Measurements from ENCODE around the gene PPP1R1B. TPM values are rescaled to one million over a fixed set of nuclear protein-coding genes. Genes with fewer than 3 reads are reported as not detected.

PPP1R1B gene
- total and polyA plus RNA-seq, 7 donors: 0.10 to 1.6 (median 0.29) TPM; not detected in 1

GRCh38 chr17:39684369-39685192 lies 57.8 kb downstream of the PPP1R1B start:
- no peak overlapping the region for H3K27ac ChIP-seq
- ATAC-seq (no peak), DNase-seq (peak in 1 of 2 donors; percentile 20)
- H3K36me3 ChIP-seq (ENCODE audit: insufficient read depth in 1 of 2, low read depth in 1 of 2): peaks cover 2 to 22% of the 10 kb centered on the region in 2 donors
- no peaks in the 10 kb centered on the region for H3K9me3 ChIP-seq
- 92 to 96% (median 95%) methylated on average over 12 of the region's 12 CpGs for WGBS, 3 donors
- intact Hi-C loops (cut with DNase I): loop anchor here in 1 of 2 donors (5.0 kb wide), 1 partner anchor 43 kb away; no protein-coding TSS in a partner anchor
- H3K27me3 ChIP-seq (ENCODE audit: insufficient read depth in 3 of 3, low read length in 2 of 3): no peaks in the 10 kb centered on the region
- peaks cover 25% of the 10 kb centered on the region for H3K4me1 ChIP-seq
- no peak for TF ChIP-seq CTCF (IDR thresholded peaks at IDR 0.05)
- no peak overlapping the region for H3K4me3 ChIP-seq

Other genes starting within 250 kb of the PPP1R1B start
- 1 to 10 TPM; 8.0 to 8.7 (median 8.2) TPM for gene FBXL20, start 225.3 kb upstream of the PPP1R1B start, total RNA-seq
- gene FBXL20, start 225.3 kb upstream of the PPP1R1B start, polyA plus RNA-seq: 1 to 10 TPM in 2 of 3 donors, under 1 TPM in 1; 0.89 to 3.7 (median 3.0) TPM
- 10 to 100 TPM; 18.2 to 28.5 (median 25.9) TPM for gene MED1, start 175.7 kb upstream of the PPP1R1B start, total RNA-seq
- 10 to 100 TPM in 2 of 3 donors, 1 to 10 TPM in 1; 6.2 to 19.2 (median 12.0) TPM for gene MED1, start 175.7 kb upstream of the PPP1R1B start, polyA plus RNA-seq
- gene CDK12, start 165.5 kb upstream of the PPP1R1B start, total RNA-seq: 10 to 100 TPM; 17.8 to 25.3 (median 21.7) TPM
- gene CDK12, start 165.5 kb upstream of the PPP1R1B start, polyA plus RNA-seq: 10 to 100 TPM in 1 of 3 donors, 1 to 10 TPM in 2; 3.5 to 13.8 (median 6.1) TPM
- gene NEUROD2, start 19.0 kb upstream of the PPP1R1B start, total RNA-seq: not detected
- gene NEUROD2, start 19.0 kb upstream of the PPP1R1B start, polyA plus RNA-seq: under 1 TPM in 1 of 3 donors, not detected in 2; 0.01 TPM
- 10 to 100 TPM; 22.5 to 32.6 (median 26.1) TPM for gene STARD3, start 10.2 kb downstream of the PPP1R1B start, total RNA-seq
- gene STARD3, start 10.2 kb downstream of the PPP1R1B start, polyA plus RNA-seq: 10 to 100 TPM; 33.0 to 62.8 (median 47.9) TPM
- gene TCAP, start 38.4 kb downstream of the PPP1R1B start, total RNA-seq: 1,000 to 10,000 TPM; 3,389 to 5,818 (median 3,842) TPM
- 1,000 to 10,000 TPM; 2,116 to 7,047 (median 2,671) TPM for gene TCAP, start 38.4 kb downstream of the PPP1R1B start, polyA plus RNA-seq
- 10 to 100 TPM in 2 of 4 donors, 1 to 10 TPM in 2; 5.9 to 15.3 (median 11.8) TPM for gene PNMT, start 41.5 kb downstream of the PPP1R1B start, total RNA-seq
- 10 to 100 TPM in 1 of 3 donors, 1 to 10 TPM in 2; 6.0 to 13.0 (median 6.8) TPM for gene PNMT, start 41.5 kb downstream of the PPP1R1B start, polyA plus RNA-seq
- gene PGAP3, start 61.1 kb downstream of the PPP1R1B start, total RNA-seq: 1 to 10 TPM; 4.5 to 7.9 (median 6.7) TPM
- 1 to 10 TPM; 1.4 to 4.2 (median 3.3) TPM for gene PGAP3, start 61.1 kb downstream of the PPP1R1B start, polyA plus RNA-seq
- 10 to 100 TPM; 20.4 to 24.9 (median 21.1) TPM for gene ERBB2, start 73.1 kb downstream of the PPP1R1B start, total RNA-seq
- gene ERBB2, start 73.1 kb downstream of the PPP1R1B start, polyA plus RNA-seq: 10 to 100 TPM in 1 of 3 donors, 1 to 10 TPM in 2; 4.0 to 11.1 (median 9.2) TPM
- 10 to 100 TPM; 28.2 to 44.3 (median 36.2) TPM for gene MIEN1, start 103.6 kb downstream of the PPP1R1B start, total RNA-seq
- gene MIEN1, start 103.6 kb downstream of the PPP1R1B start, polyA plus RNA-seq: 10 to 100 TPM; 42.6 to 83.9 (median 63.5) TPM
- not detected for gene GRB7, start 111.0 kb downstream of the PPP1R1B start, total RNA-seq
- under 1 TPM in 2 of 3 donors, not detected in 1; 0.06 to 0.69 TPM for gene GRB7, start 111.0 kb downstream of the PPP1R1B start, polyA plus RNA-seq
- gene IKZF3, start 237.4 kb downstream of the PPP1R1B start, total RNA-seq: under 1 TPM; 0.12 to 0.82 (median 0.57) TPM
- gene IKZF3, start 237.4 kb downstream of the PPP1R1B start, polyA plus RNA-seq: under 1 TPM; 0.01 to 0.14 (median 0.03) TPM
- not detected for gene ZPBP2, start 241.2 kb downstream of the PPP1R1B start, total RNA-seq
- gene ZPBP2, start 241.2 kb downstream of the PPP1R1B start, polyA plus RNA-seq: not detected